K562 (cell line): ENCODE results near the gene PRAMEF1. TPM values are rescaled to one million over a fixed set of nuclear protein-coding genes. Genes with fewer than 3 reads are reported as not detected.

ENCODE experiments used
- BRD9 ChIP-seq: fragments of 450-650 bp; IDR thresholded peaks from 2 replicates; pipeline ENCODE4 v1.6.1; 2018; ENCODE audit warnings: low read depth; ENCODE audit not compliant: partially characterized antibody
- CBX1 ChIP-seq: sonication (generic); IDR thresholded peaks from 2 replicates; pipeline ENCODE4 v1.6.1; 2016; ENCODE audit warnings: antibody characterized with exemption, low read depth, mild to moderate bottlenecking
- DPF2 ChIP-seq: fragments of 450-650 bp; IDR thresholded peaks from 2 replicates; pipeline ENCODE4 v1.6.1; 2016
- FOSL1 ChIP-seq: fragments of 200-800 bp; sonication (Bioruptor generic); conservative IDR thresholded peaks from 2 replicates; pipeline ENCODE4 v1.6.1; 2016; ENCODE audit warnings: missing genetic modification characterization, missing compliant biosample characterization
- FOXA3 ChIP-seq, 2 experiments: fragments of 450-650 bp in 1 of 2; sonication (generic) in 1 of 2; formaldehyde crosslinking; IDR thresholded peaks in 1 of 2; conservative IDR thresholded peaks in 1 of 2; 2 replicates each; pipeline versions ENCODE4 v1.4.0 to v1.8.0; 2020 to 2022; ENCODE audit warnings: mild to moderate bottlenecking in 2 of 2, missing genetic modification reagents in 1 of 2
- GABPB1 ChIP-seq: sonication (generic); formaldehyde crosslinking; IDR thresholded peaks from 2 replicates; pipeline ENCODE4 v1.8.0; 2022; ENCODE audit warnings: mild to moderate bottlenecking, missing genetic modification reagents
- HEY1 ChIP-seq: fragments of 250-450 bp; sonication (Bioruptor Pico); IDR thresholded peaks from 2 replicates; pipeline ENCODE4 v1.5.0; 2020; ENCODE audit warnings: mild to moderate bottlenecking, moderate library complexity, borderline replicate concordance
- LEF1 ChIP-seq: fragments of 450-650 bp; IDR thresholded peaks from 2 replicates; pipeline ENCODE4 v1.6.1; 2016; ENCODE audit warnings: mild to moderate bottlenecking
- MAFK ChIP-seq: IDR thresholded peaks from 2 replicates; pipeline ENCODE4 v1.6.1; 2011; ENCODE audit warnings: low read length, improper control_type of control experiment
- POLR3A ChIP-seq: IDR thresholded peaks from 2 replicates; pipeline ENCODE4 v1.6.1; 2011; ENCODE audit warnings: borderline replicate concordance, mild to moderate bottlenecking, moderate library complexity; ENCODE audit not compliant: insufficient read length, insufficient read depth; ENCODE audit errors: extremely low read depth
- PRMT5 ChIP-seq: sonication (generic); formaldehyde crosslinking; IDR thresholded peaks from 2 replicates; pipeline ENCODE4 v1.5.0; 2020; ENCODE audit warnings: missing genetic modification reagents
- PTTG1 ChIP-seq: fragments of 450-650 bp; IDR thresholded peaks from 2 replicates; pipeline ENCODE4 v1.6.1; 2016; ENCODE audit warnings: low read depth, mild to moderate bottlenecking, missing genetic modification characterization, missing compliant biosample characterization
- RBM14 ChIP-seq: fragments of 200-400 bp; formaldehyde crosslinking; IDR thresholded peaks from 2 replicates; pipeline ENCODE4 v1.6.1; 2018; ENCODE audit warnings: low read depth, mild to moderate bottlenecking, low read length, moderate library complexity, borderline replicate concordance; ENCODE audit not compliant: insufficient read depth
- RFX1 ChIP-seq: fragments of 450-650 bp; IDR thresholded peaks from 2 replicates; pipeline ENCODE4 v1.6.1; 2016; ENCODE audit warnings: mild to moderate bottlenecking, moderate library complexity
- SMARCA4 ChIP-seq: fragments of 450-650 bp; IDR thresholded peaks from 2 replicates; pipeline ENCODE4 v1.6.1; 2016
- SMARCB1 ChIP-seq: IDR thresholded peaks from 2 replicates; pipeline ENCODE4 v1.6.1; 2011; ENCODE audit warnings: improper control_type of control experiment, low read depth; ENCODE audit not compliant: insufficient read length
- SMARCC2 ChIP-seq: fragments of 450-650 bp; IDR thresholded peaks from 2 replicates; pipeline ENCODE4 v1.6.1; 2017; ENCODE audit warnings: antibody characterized with exemption, moderate library complexity, mild to moderate bottlenecking, low read depth
- SPI1 ChIP-seq: IDR thresholded peaks from 2 replicates; pipeline ENCODE4 v1.6.1; 2011; ENCODE audit warnings: low read depth, low read length, control low read depth, borderline replicate concordance
- TAF7 ChIP-seq: fragments of 450-650 bp; IDR thresholded peaks from 2 replicates; pipeline ENCODE4 v1.6.1; 2016; ENCODE audit warnings: missing genetic modification characterization, missing compliant biosample characterization
- TRIM28 ChIP-seq: fragments of 450-650 bp; IDR thresholded peaks from 2 replicates; pipeline ENCODE4 v1.6.1; 2017
- TSC22D4 ChIP-seq: fragments of 450-650 bp; IDR thresholded peaks from 2 replicates; pipeline ENCODE4 v1.6.1; 2016; ENCODE audit warnings: missing genetic modification characterization, missing biosample characterization, control low read depth
- ZNF217 ChIP-seq: sonication (generic); formaldehyde crosslinking; IDR thresholded peaks from 2 replicates; pipeline ENCODE4 v1.8.0; 2022; ENCODE audit warnings: mild to moderate bottlenecking, missing genetic modification reagents
- ZNF551 ChIP-seq: fragments of 250-450 bp; sonication (Bioruptor Pico); IDR thresholded peaks from 2 replicates; pipeline ENCODE4 v1.5.0; 2021; ENCODE audit warnings: mild to moderate bottlenecking, moderate library complexity
- ZNF76 ChIP-seq: fragments of 250-450 bp; sonication (Bioruptor Pico); IDR thresholded peaks from 2 replicates; pipeline ENCODE4 v1.4.0; 2020; ENCODE audit warnings: mild to moderate bottlenecking, moderate library complexity, borderline replicate concordance
- ZNF764 ChIP-seq: fragments of 250-450 bp; sonication (Bioruptor Pico); IDR thresholded peaks from 2 replicates; pipeline ENCODE4 v1.4.0; 2020; ENCODE audit warnings: low read depth, mild to moderate bottlenecking, moderate library complexity
- ZNF77 ChIP-seq: fragments of 250-450 bp; sonication (Bioruptor Pico); IDR thresholded peaks from 2 replicates; pipeline ENCODE4 v1.5.0; 2020
- polyA plus RNA-seq, 8 experiments: library from polyadenylated mRNA; depleted of rRNA in 4 of 8; stranded (reverse) in 5 of 8; unstranded in 3 of 8; fragments of >200 nt; fragmentation: Nextera tagmentation in 2 of 8; fragmentation: Illumina TruSeq in 1 of 8; extraction: Ambion mirVana in 2 of 8; extraction: Trizol in 1 of 8; gene quantifications; 2 replicates each; pipeline versions ENCODE4 v1.2.1 to v1.2.3, GENCODE V29; 2011 to 2014; ENCODE audit warnings: inconsistent platforms in 1 of 8, missing spikeins in 1 of 8
- total RNA-seq, 7 experiments: library from RNA; depleted of rRNA in 6 of 7; stranded (reverse); fragments of >200 nt in 6 of 7; fragmentation: Illumina TruSeq in 2 of 7; extraction: Trizol in 2 of 7; gene quantifications; 2 replicates each; pipeline versions ENCODE4 v1.2.1 to v1.2.3, GENCODE V29; 2011 to 2021; ENCODE audit warnings: low replicate concordance in 1 of 7
- TF ChIP-seq, protein P1 (sequence below): fragments of 450-650 bp; formaldehyde crosslinking; IDR thresholded peaks from 2 replicates; pipeline ENCODE4 v1.4.0; 2020; ENCODE audit warnings: mild to moderate bottlenecking, moderate library complexity
- TF ChIP-seq, protein P2 (sequence below), 3 experiments: fragments of 200-800 bp in 1 of 3; sonication (Bioruptor generic) in 1 of 3; sonication (generic) in 1 of 3; formaldehyde crosslinking in 1 of 3; IDR thresholded peaks; 2 replicates each; pipeline versions ENCODE4 v1.6.1 to v1.8.0; 2016 to 2022; ENCODE audit warnings: mild to moderate bottlenecking in 2 of 3, missing compliant biosample characterization in 2 of 3, missing genetic modification characterization in 2 of 3, missing genetic modification reagents in 1 of 3

Gene PRAMEF1
- total and polyA plus RNA-seq, 9 of the 15 experiments (the other 6 are each of a cell fraction or from before 2014, with no cell fraction given), result not detected

DNA sequence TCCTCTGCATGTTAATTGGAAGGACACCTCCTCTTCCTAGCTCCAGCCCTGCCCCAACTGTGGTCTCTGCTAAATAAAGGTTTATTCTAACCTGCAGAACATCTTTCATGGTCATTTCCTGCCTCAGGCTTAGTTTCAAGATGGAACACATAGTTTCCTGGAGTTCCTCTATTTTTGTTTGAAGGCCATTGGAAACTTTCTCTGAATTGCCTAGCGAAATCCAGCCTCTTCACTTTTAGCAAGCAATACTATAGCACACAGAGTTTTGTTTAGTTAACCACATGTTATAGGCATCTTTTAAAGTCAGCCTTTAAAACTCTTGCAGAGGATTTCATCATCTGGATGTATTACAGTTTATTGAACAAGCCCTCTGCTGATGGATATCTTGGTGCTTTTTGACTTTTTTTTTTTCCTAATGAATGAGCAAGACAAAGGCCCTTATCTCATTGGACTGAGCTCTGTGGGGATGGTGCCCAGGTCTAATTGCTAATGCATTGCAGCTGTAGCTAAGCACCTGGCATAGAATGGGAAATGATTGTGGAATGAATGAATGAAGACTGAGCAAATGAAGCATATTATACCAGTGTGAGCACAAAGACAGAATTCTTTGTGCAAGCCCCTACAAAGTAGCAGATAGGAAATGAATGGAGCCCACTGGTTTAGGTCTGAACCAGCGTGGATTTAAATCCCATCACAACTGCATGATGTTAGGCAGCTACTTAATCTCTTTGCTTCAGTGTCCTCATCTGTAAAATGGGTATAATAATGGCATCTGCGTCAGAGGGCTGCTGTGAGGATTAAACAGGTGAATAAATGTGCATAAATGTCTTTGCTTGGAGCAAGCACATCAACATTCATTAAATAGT lies 45.8 kb upstream of the PRAMEF1 start (continued):
- 0 out of 2 replicates have a peak, but pooled peaks have one; percentile 39 for TF ChIP-seq ZNF76 (CRISPR knock-in tag)
- TF ChIP-seq FOXA3 (CRISPR knock-in tag; conservative IDR thresholded peaks at IDR 0.05 in 1 of 2, IDR thresholded peaks at IDR 0.05 in 1 of 2), result 0 out of 4 replicates have a peak, but pooled peaks of 1 of the 2 experiments have one; percentile 27
- TF ChIP-seq RFX1, result no peak
- no peak for TF ChIP-seq TRIM28
- TF ChIP-seq, protein P1, sequence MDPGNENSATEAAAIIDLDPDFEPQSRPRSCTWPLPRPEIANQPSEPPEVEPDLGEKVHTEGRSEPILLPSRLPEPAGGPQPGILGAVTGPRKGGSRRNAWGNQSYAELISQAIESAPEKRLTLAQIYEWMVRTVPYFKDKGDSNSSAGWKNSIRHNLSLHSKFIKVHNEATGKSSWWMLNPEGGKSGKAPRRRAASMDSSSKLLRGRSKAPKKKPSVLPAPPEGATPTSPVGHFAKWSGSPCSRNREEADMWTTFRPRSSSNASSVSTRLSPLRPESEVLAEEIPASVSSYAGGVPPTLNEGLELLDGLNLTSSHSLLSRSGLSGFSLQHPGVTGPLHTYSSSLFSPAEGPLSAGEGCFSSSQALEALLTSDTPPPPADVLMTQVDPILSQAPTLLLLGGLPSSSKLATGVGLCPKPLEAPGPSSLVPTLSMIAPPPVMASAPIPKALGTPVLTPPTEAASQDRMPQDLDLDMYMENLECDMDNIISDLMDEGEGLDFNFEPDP (CRISPR knock-in tag), result no peak
- TF ChIP-seq SPI1, result peak; percentile 62; the same call in 1 of the 2 replicates
- 0 out of 2 replicates have a peak, but pooled peaks have one; percentile 33 for TF ChIP-seq HEY1 (CRISPR knock-in tag)
- no peak for TF ChIP-seq PRMT5 (CRISPR knock-in tag)
- TF ChIP-seq POLR3A, result no peak
- no peak for TF ChIP-seq SMARCB1
- TF ChIP-seq SMARCC2, result peak; percentile 60; the same call in 1 of the 2 replicates
- TF ChIP-seq ZNF217, result no peak
- TF ChIP-seq ZNF764 (CRISPR knock-in tag), result no peak
- peak; percentile 38 for TF ChIP-seq BRD9
- peak; percentile 87; the same call in 1 of the 2 replicates for TF ChIP-seq LEF1
- 0 out of 2 replicates have a peak, but pooled peaks have one; percentile 16 for TF ChIP-seq PTTG1 (tag)
- TF ChIP-seq MAFK, result no peak
- 0 out of 2 replicates have a peak, but pooled peaks have one; percentile 29 for TF ChIP-seq DPF2
- TF ChIP-seq ZNF551 (CRISPR knock-in tag), result no peak
- peak; percentile 96 for TF ChIP-seq CBX1
- TF ChIP-seq, protein P2, sequence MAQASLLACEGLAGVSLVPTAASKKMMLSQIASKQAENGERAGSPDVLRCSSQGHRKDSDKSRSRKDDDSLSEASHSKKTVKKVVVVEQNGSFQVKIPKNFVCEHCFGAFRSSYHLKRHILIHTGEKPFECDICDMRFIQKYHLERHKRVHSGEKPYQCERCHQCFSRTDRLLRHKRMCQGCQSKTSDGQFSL (CRISPR knock-in tag; IDR thresholded peaks at IDR 0.05), result no peak
- TF ChIP-seq, protein P2 (tag; IDR thresholded peaks at IDR 0.05), result 0 out of 4 replicates have a peak, but pooled peaks of 1 of the 2 experiments have one; percentile 16
- no peak for TF ChIP-seq ZNF77 (CRISPR knock-in tag)
- no peak for TF ChIP-seq GABPB1 (CRISPR knock-in tag)
- no peak for TF ChIP-seq RBM14
- TF ChIP-seq TSC22D4 (tag), result no peak
- TF ChIP-seq SMARCA4, result peak; percentile 80; the same call in 1 of the 2 replicates
- TF ChIP-seq TAF7 (tag), result no peak; the same call in 1 of the 2 replicates
- peak; percentile 76 for TF ChIP-seq FOSL1 (tag)
